PFSK-1 (cell line): ENCODE measurements around the gene RNASE8.

Experiments
- FOXP2 ChIP-seq: optimal IDR thresholded peaks from 2 replicates; pipeline ENCODE3; 2011; ENCODE audit warnings: borderline replicate concordance, control low read depth, inconsistent platforms; ENCODE audit not compliant: insufficient read depth; ENCODE audit errors: extremely low read length, extremely low read depth
- POLR2AphosphoS5 ChIP-seq: IDR thresholded peaks from 2 replicates; pipeline ENCODE4 v1.6.1; 2012; ENCODE audit warnings: low read depth, mild to moderate bottlenecking, control low read depth, low read length, moderate library complexity
- SIN3A ChIP-seq: IDR thresholded peaks from 2 replicates; pipeline ENCODE4 v1.6.1; 2012; ENCODE audit warnings: mild to moderate bottlenecking, low read length, moderate library complexity, borderline replicate concordance; ENCODE audit not compliant: insufficient read depth
- TAF1 ChIP-seq: IDR thresholded peaks from 2 replicates; pipeline ENCODE4 v1.6.1; 2012; ENCODE audit warnings: low read length, control low read depth, borderline replicate concordance; ENCODE audit not compliant: insufficient read depth
- TF ChIP-seq, protein P1 (sequence below), 2 experiments: IDR thresholded peaks; 2 replicates each; pipeline versions ENCODE4 v1.6.1 to v1.8.0; 2011 to 2012; ENCODE audit warnings: low read depth in 2 of 2, low read length in 2 of 2, control low read depth in 1 of 2, inconsistent platforms in 1 of 2, mild to moderate bottlenecking in 1 of 2, moderate library complexity in 1 of 2; ENCODE audit not compliant: insufficient read depth in 1 of 2

The RNASE8 gene

DNA sequence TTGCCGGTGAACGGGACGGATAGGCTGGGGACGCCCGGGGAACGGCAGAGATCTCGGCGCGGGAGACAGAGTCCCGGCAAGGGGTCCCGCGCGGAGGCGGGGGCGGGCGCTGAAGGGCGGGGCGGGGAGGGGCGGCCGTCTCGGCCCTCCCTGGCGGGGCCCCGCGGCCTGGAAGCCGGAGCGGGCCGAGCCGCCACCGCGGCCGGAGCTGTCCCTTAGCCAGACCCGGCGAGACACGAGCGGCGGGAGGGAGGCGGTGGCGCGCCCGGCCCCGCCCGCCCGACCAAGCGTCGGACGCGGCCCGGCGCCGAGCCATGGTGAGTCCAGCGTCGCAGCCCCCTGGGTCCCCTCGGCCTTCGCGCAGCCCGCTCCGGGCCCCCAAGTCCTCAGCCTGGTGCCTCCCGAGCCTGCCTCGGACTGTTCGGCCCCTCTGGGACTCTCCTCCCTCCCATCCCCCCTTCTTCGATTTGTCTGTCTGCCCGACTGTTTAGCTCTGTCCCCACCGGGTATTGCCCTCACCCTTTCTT lies 12.5 kb downstream of the RNASE8 start, which contains the start of gene ARHGEF40:
ARHGEF40 (plus strand) TSS at position 222 of the 527 bp plus-strand sequence; CDS start at position 315, 93 bp downstream.
- TF ChIP-seq TAF1 (no peak), POLR2AphosphoS5 (no peak), SIN3A (no peak), FOXP2 (no peak)
- TF ChIP-seq, protein P1, sequence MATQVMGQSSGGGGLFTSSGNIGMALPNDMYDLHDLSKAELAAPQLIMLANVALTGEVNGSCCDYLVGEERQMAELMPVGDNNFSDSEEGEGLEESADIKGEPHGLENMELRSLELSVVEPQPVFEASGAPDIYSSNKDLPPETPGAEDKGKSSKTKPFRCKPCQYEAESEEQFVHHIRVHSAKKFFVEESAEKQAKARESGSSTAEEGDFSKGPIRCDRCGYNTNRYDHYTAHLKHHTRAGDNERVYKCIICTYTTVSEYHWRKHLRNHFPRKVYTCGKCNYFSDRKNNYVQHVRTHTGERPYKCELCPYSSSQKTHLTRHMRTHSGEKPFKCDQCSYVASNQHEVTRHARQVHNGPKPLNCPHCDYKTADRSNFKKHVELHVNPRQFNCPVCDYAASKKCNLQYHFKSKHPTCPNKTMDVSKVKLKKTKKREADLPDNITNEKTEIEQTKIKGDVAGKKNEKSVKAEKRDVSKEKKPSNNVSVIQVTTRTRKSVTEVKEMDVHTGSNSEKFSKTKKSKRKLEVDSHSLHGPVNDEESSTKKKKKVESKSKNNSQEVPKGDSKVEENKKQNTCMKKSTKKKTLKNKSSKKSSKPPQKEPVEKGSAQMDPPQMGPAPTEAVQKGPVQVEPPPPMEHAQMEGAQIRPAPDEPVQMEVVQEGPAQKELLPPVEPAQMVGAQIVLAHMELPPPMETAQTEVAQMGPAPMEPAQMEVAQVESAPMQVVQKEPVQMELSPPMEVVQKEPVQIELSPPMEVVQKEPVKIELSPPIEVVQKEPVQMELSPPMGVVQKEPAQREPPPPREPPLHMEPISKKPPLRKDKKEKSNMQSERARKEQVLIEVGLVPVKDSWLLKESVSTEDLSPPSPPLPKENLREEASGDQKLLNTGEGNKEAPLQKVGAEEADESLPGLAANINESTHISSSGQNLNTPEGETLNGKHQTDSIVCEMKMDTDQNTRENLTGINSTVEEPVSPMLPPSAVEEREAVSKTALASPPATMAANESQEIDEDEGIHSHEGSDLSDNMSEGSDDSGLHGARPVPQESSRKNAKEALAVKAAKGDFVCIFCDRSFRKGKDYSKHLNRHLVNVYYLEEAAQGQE (IDR thresholded peaks at IDR 0.05; ENCODE audit: insufficient read depth in 1 of 2, low read depth in 2 of 2, low read length in 2 of 2), result no peak

DNA sequence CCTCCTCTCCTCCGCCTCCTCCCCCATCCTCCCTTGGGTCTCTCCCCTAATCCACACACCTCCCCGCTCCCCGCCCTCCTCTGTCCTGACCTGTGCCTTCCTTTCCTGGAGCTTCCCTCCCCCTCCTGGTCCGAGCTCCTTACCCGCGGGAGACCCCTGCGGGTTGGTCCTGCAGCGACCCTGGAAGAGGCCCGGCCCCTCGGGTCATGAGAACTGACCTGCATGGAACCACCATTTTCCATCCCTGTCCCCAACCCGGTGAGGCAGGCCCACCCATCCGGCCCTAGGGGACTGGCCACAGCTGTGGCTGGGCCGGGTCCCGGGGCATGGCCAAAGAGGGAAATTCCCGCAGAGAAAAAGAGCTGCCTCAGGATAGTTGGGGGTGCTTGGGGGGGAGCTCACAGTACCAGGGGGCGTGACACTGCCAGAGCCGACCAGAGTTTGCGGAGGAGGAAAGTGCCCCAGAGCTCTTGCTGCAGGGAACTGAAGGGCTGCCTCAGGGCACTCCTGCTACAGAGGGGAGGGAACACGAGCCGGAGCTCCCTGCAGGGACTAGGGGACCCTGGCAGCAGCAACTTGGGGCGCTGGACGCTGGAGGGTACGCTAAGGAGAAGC lies 13.1 kb downstream of the RNASE8 start:
- no peak for TF ChIP-seq FOXP2
- no peak for TF ChIP-seq POLR2AphosphoS5
- TF ChIP-seq, protein P1 (IDR thresholded peaks at IDR 0.05; ENCODE audit: insufficient read depth in 1 of 2, low read depth in 2 of 2, low read length in 2 of 2), result no peak
- TF ChIP-seq SIN3A, result no peak
- no peak for TF ChIP-seq TAF1

DNA sequence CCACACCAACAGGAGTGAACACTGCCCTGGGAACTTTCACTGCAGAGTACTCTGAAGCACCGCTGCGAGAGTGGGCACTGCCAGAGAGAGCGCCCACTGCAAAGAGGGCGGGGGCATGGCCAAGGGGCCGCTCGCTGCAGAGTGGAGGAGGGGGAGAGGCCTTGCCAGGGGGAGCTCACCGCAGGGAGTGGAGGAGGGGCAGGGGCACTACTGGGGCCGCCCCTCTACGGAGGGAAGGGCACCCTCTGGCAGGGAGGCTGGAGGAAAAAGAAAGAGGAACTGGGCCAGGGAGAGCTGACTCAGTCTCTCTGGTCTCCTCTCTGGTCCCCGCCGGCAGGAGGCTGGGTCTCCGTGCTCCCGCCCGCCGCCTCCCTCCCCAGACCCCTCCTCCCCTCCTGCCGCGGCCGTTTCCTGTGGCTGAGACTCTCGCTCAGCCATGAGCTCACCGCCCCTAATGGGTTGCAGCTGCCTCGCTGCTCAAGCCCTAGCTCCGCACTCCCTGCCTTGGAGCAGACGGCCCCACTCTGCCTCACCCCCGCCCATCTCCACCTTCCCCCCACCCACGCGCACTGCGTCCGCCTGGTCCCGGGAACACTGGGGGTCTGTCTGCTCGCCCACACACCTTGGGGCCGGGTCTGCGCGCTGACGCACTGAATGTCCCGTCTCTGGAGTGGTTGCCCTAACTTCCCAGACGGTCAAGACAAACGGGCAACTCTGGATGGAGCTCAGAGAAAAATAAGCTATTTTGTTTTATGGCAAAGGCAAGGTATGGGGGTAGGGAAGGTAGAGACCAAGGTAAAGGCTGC lies 13.8 kb downstream of the RNASE8 start:
- TF ChIP-seq POLR2AphosphoS5 (peak; percentile 48), FOXP2 (no peak), TAF1 (0 out of 2 replicates have a peak, but pooled peaks have one; percentile 51), SIN3A (no peak; the same call in 1 of the 2 replicates)
- TF ChIP-seq, protein P1 (IDR thresholded peaks at IDR 0.05; ENCODE audit: insufficient read depth in 1 of 2, low read depth in 2 of 2, low read length in 2 of 2), result no peak

DNA sequence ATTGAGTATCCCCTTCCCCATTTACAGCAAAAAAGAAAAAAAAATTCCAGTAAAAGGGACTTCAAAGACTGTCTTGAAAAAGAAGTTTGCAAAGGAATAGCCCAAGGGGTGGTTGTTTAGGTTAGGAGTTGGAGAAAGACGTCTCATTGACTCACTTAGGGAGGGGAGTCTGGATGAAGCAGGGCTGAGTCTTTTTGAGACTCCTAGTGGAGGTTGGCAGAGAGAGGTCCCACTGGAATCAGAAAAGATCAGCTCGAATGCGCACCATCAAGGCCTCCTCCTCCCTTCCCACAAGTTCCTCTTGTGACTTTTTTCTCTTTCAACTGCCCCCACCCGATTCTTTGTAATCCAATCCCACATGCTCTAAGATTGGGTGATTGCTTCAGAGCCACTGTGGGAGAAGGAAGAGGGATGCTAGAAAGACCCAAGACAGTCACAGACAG lies 14.4 kb downstream of the RNASE8 start:
- TF ChIP-seq SIN3A (no peak), FOXP2 (no peak)

DNA sequence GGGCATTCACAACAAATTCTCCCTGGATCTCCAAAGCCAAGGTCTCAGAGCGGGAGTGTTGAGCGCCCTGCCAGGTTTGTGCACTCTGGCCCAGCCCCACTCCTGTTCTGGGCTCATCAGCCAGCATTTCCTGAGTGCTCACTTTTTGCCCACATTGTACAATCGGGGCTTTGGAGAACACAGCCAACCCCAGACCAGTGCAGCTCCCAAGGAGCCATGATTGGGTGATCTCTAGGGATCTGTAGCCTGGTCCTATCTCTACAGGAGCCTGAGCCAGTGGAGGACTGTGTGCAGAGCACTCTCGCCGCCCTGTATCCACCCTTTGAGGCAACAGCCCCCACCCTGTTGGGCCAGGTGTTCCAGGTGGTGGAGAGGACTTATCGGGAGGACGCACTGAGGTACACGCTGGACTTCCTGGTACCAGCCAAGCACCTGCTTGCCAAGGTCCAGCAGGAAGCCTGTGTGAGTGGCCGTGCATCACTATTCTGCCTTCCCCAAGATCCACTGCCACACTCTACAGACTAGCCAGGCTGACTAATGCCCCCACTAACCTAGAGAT lies 15.2 kb downstream of the RNASE8 start:
- TF ChIP-seq SIN3A, result no peak
